Activated T-helper 2 cell treated with anti-CD3 and anti-CD28 coated beads, Interferon-gamma antibody, Interleukin-2, Interleukin-4, amounts not matched to agents 10 μg/mL and 5 μg/mL and 100 μg/mL, durations not matched to agents 14 hours and 24 hours and 36 hours (primary cell): Measurements from ENCODE around the gene SLC24A1. TPM values are rescaled to one million over a fixed set of nuclear protein-coding genes. Genes with fewer than 3 reads are reported as not detected.

Source experiments
- DNase-seq: peaks from one replicate; pipeline ENCODE4 v3.0.0; 2021; ENCODE audit warnings: low spot score
- H3K27ac Mint-ChIP-seq: one replicate; pipeline ENCODE4 v1.8.0; 2021; ENCODE audit warnings: mixed read lengths
- H3K27me3 Mint-ChIP-seq: one replicate; pipeline ENCODE4 v1.8.0; 2021; ENCODE audit warnings: low read depth, mixed read lengths
- H3K36me3 Mint-ChIP-seq: one replicate; pipeline ENCODE4 v1.8.0; 2021; ENCODE audit warnings: low read depth, mixed read lengths
- H3K4me1 Mint-ChIP-seq: one replicate; pipeline ENCODE4 v1.8.0; 2021; ENCODE audit warnings: low read depth, mixed read lengths
- H3K4me3 Mint-ChIP-seq: one replicate; pipeline ENCODE4 v1.8.0; 2021; ENCODE audit warnings: low read depth, mild to moderate bottlenecking, moderate library complexity, mixed read lengths
- H3K9me3 Mint-ChIP-seq: one replicate; pipeline ENCODE4 v1.8.0; 2021; ENCODE audit warnings: mixed read lengths
- intact Hi-C: fragments of 100-400 bp; cut with micrococcal nuclease; formaldehyde crosslinking; loops from one replicate; pipeline ENCODE4 v1.15.1; 2023
- total RNA-seq: library from RNA; stranded (reverse); gene quantifications from 2 replicates; pipeline ENCODE4 v1.2.3, GENCODE V29; 2022

SLC24A1 gene
- total RNA-seq, 1 donor from 2014 or later: 5.3 TPM

DNA sequence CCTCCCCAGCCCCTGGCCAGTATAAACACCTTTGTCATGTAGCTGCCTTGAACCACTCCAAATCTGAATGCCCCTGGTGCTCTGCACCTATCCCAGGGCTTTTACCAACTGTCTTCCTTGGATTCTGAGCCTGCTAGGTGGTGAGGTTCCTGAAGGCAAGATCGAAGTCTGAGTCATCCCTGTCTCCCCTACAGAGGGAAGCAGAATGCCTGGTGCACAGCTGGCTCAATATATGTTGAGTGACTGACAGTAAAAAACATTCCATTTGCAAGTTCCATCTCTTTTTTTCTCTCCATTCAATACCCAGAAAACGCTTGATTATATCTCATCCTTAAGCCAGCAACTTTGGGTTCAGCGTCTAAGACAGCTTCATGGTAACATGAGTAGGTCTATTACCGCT, 24.7 kb downstream of the SLC24A1 start:
- intact Hi-C loops: no loop called here
- no peak overlapping the region for H3K4me3 Mint-ChIP-seq
- no peaks in the 10 kb centered on the region for H3K27me3 Mint-ChIP-seq
- peaks cover 3% of the 10 kb centered on the region for H3K4me1 Mint-ChIP-seq
- no peaks in the 10 kb centered on the region for H3K9me3 Mint-ChIP-seq
- peaks cover 7% of the 10 kb centered on the region for H3K36me3 Mint-ChIP-seq
- DNase-seq: no peak
- no peak overlapping the region for H3K27ac Mint-ChIP-seq

DNA sequence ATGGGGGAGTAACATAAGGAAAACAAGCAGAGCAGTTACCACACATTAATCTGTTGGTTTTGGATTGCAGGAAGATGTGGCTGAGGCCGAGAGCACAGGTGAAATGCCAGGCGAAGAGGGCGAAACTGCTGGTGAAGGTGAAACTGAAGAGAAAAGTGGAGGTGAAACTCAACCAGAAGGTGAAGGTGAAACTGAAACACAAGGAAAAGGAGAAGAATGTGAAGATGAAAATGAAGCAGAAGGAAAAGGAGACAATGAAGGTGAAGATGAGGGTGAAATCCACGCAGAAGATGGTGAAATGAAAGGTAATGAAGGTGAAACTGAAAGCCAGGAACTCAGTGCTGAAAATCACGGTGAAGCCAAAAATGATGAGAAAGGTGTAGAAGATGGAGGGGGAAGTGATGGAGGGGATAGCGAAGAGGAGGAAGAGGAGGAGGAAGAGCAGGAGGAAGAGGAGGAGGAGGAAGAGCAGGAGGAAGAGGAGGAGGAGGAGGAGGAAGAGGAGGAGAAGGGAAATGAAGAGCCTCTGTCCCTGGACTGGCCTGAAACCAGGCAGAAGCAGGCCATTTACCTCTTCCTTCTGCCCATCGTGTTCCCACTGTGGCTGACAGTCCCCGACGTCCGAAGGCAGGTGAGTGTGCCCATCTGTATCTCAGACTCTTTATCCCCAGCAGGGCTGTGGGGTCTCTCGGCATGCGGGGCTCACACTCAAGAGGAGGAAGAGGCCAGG, 28.7 kb downstream of the SLC24A1 start:
- DNase-seq: no peak
- Mint-ChIP-seq H3K4me3 (no peak overlapping the region), H3K27me3 (no peaks in the 10 kb centered on the region), H3K4me1 (peaks cover 3% of the 10 kb centered on the region), H3K36me3 (peaks cover 37% of the 10 kb centered on the region), H3K27ac (no peak overlapping the region), H3K9me3 (no peaks in the 10 kb centered on the region)
- intact Hi-C loops: no loop called here

- H3K9me3 Mint-ChIP-seq: no peaks in the 10 kb centered on the region
- no peak overlapping the region for H3K27ac Mint-ChIP-seq
- peaks cover 3% of the 10 kb centered on the region for H3K4me1 Mint-ChIP-seq
- H3K36me3 Mint-ChIP-seq: peaks cover 39% of the 10 kb centered on the region
- intact Hi-C loops: no loop called here
- no peak overlapping the region for H3K4me3 Mint-ChIP-seq
- no peak for DNase-seq
- H3K27me3 Mint-ChIP-seq: no peaks in the 10 kb centered on the region
Measured at GRCh38 chr15:65651042-65651322, 29.2 kb downstream of the SLC24A1 start.

- peaks cover 3% of the 10 kb centered on the region for H3K4me1 Mint-ChIP-seq
- intact Hi-C loops: no loop called here
- no peak overlapping the region for H3K27ac Mint-ChIP-seq
- no peak overlapping the region for H3K4me3 Mint-ChIP-seq
- no peaks in the 10 kb centered on the region for H3K9me3 Mint-ChIP-seq
- H3K27me3 Mint-ChIP-seq: no peaks in the 10 kb centered on the region
- peaks cover 43% of the 10 kb centered on the region for H3K36me3 Mint-ChIP-seq
- no peak for DNase-seq
Measured at GRCh38 chr15:65651831-65652749, 30.4 kb downstream of the SLC24A1 start.

GRCh38 chr15:65653341-65653740, 31.6 kb downstream of the SLC24A1 start:
- H3K27me3 Mint-ChIP-seq: no peaks in the 10 kb centered on the region
- no peak overlapping the region for H3K4me3 Mint-ChIP-seq
- peaks cover 40% of the 10 kb centered on the region for H3K36me3 Mint-ChIP-seq
- peaks cover 3% of the 10 kb centered on the region for H3K4me1 Mint-ChIP-seq
- no peak overlapping the region for H3K27ac Mint-ChIP-seq
- no peaks in the 10 kb centered on the region for H3K9me3 Mint-ChIP-seq
- DNase-seq: no peak
- intact Hi-C loops: no loop called here

GRCh38 chr15:65653801-65654521, 32.2 kb downstream of the SLC24A1 start:
- peaks cover 44% of the 10 kb centered on the region for H3K36me3 Mint-ChIP-seq
- H3K4me3 Mint-ChIP-seq: no peak overlapping the region
- H3K27me3 Mint-ChIP-seq: no peaks in the 10 kb centered on the region
- no peak for DNase-seq
- peaks cover 3% of the 10 kb centered on the region for H3K4me1 Mint-ChIP-seq
- H3K9me3 Mint-ChIP-seq: no peaks in the 10 kb centered on the region
- intact Hi-C loops: no loop called here
- H3K27ac Mint-ChIP-seq: no peak overlapping the region

GRCh38 chr15:65655026-65655425, 33.3 kb downstream of the SLC24A1 start:
- H3K4me3 Mint-ChIP-seq: no peak overlapping the region
- no peaks in the 10 kb centered on the region for H3K27me3 Mint-ChIP-seq
- H3K27ac Mint-ChIP-seq: no peak overlapping the region
- H3K36me3 Mint-ChIP-seq: peaks cover 47% of the 10 kb centered on the region
- no peak for DNase-seq
- H3K4me1 Mint-ChIP-seq: peaks cover 3% of the 10 kb centered on the region
- H3K9me3 Mint-ChIP-seq: no peaks in the 10 kb centered on the region
- intact Hi-C loops: no loop called here

DNA sequence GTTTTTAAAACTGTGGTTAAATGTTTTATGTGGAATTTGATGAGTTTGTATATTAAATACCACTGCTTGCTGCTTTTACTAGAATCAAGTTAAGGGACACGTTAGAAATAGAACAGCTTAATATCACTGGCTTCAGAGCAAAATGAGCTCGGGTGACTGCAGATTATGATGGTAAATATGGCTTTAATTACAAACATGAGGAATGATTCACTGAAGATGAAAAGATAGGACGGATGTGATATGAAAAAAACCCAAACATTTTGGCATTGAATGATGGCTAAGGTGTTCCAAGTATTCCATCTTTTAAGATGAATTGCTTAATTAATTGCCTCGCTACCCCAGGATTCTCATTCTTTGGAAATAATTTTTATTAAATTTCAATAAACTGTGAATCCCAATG, 33.7 kb downstream of the SLC24A1 start:
- H3K9me3 Mint-ChIP-seq: no peaks in the 10 kb centered on the region
- peaks cover under 1% of the 10 kb centered on the region for H3K4me1 Mint-ChIP-seq
- no peak overlapping the region for H3K27ac Mint-ChIP-seq
- H3K36me3 Mint-ChIP-seq: peaks cover 47% of the 10 kb centered on the region
- intact Hi-C loops: no loop called here
- H3K27me3 Mint-ChIP-seq: no peaks in the 10 kb centered on the region
- no peak overlapping the region for H3K4me3 Mint-ChIP-seq
- no peak for DNase-seq

DNA sequence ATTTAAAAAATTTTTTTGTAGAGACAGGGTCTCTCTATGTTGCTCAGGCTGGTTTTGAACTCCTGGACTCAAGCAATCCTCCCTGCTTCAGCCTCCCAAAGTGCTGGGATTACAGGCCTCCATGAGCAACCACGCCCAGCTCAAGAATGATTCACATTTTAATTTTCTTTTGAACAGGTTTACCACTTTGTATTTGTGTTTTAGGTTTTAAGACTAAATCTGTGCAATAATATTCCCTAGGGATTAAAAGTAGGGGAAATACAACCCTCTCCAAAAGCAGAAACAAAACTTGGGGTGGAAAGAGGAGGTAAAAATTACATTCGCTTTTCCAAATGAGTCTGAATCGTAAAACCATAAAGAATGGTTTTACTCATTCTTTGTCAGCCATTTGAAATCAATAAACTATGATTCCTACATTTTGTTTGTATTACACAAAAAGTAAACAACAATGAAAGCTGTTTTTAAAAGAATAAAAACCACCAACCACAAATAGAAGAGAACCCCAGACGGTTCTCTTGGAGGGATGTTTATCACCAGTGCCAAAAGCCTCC, 37.8 kb downstream of the SLC24A1 start:
- intact Hi-C loops: no loop called here
- DNase-seq: no peak
- Mint-ChIP-seq H3K4me3 (no peak overlapping the region), H3K9me3 (no peaks in the 10 kb centered on the region), H3K27me3 (no peaks in the 10 kb centered on the region), H3K36me3 (peaks cover 54% of the 10 kb centered on the region), H3K4me1 (no peaks in the 10 kb centered on the region), H3K27ac (no peak overlapping the region)

GRCh38 chr15:65660927-65661326, 39.2 kb downstream of the SLC24A1 start:
- Mint-ChIP-seq H3K36me3 (peaks cover 55% of the 10 kb centered on the region), H3K4me1 (no peaks in the 10 kb centered on the region), H3K4me3 (no peak overlapping the region), H3K27ac (no peak overlapping the region), H3K27me3 (no peaks in the 10 kb centered on the region), H3K9me3 (no peaks in the 10 kb centered on the region)
- intact Hi-C loops: no loop called here
- no peak for DNase-seq

GRCh38 chr15:65663521-65663920, 41.8 kb downstream of the SLC24A1 start:
- H3K36me3 Mint-ChIP-seq: peaks cover 72% of the 10 kb centered on the region
- H3K27ac Mint-ChIP-seq: no peak overlapping the region
- H3K4me3 Mint-ChIP-seq: no peak overlapping the region

GRCh38 chr15:65666257-65666656, 44.5 kb downstream of the SLC24A1 start:
- no peak for DNase-seq
- no peaks in the 10 kb centered on the region for H3K27me3 Mint-ChIP-seq
- H3K27ac Mint-ChIP-seq: peak overlapping the region; percentile 42
- peaks cover 76% of the 10 kb centered on the region for H3K36me3 Mint-ChIP-seq
- H3K9me3 Mint-ChIP-seq: no peaks in the 10 kb centered on the region
- intact Hi-C loops: no loop called here
- H3K4me3 Mint-ChIP-seq: no peak overlapping the region
- no peaks in the 10 kb centered on the region for H3K4me1 Mint-ChIP-seq

More at GRCh38 chr15:65663521-65663920, 41.8 kb downstream of the SLC24A1 start:
- no peak for DNase-seq
- Mint-ChIP-seq H3K9me3 (no peaks in the 10 kb centered on the region), H3K27me3 (no peaks in the 10 kb centered on the region), H3K4me1 (no peaks in the 10 kb centered on the region)
- intact Hi-C loops: no loop called here
